HepG2 (cell line): Measurements from ENCODE around the gene CLEC18A. TPM values are rescaled to one million over a fixed set of nuclear protein-coding genes. Genes with fewer than 3 reads are reported as not detected.
"Not testable (repeated sequence)": the region's sequence is repeated elsewhere in the genome, so short reads cannot be mapped to it uniquely, and the experiment has no call there.

Experiments used
- ATAC-seq: fragments of 200-7000 bp; cut with Tn5 transposase; 3 replicates; pipeline ENCODE4 v1.9.1; 2020; ENCODE audit warnings: mild to moderate bottlenecking, moderate library complexity
- BruUV-seq: library from RNA; stranded (reverse); fragments of 400-500 nt; replicated peaks from 2 replicates; lab custom pipeline; 2021; lab: Mats Ljungman, UMichigan
- CTCF ChIA-PET: fragments of 300-600 bp; formaldehyde crosslinking; extraction: SDS; loops from one replicate; lab custom pipeline; 2021; ENCODE audit warnings: low total read pairs, inconsistent platforms, low intra/inter-chr PET ratio; lab: Yijun Ruan, JAX
- POLR2A ChIA-PET: fragments of 350-600 bp; sonication (Branson Sonifier 250); formaldehyde crosslinking; loops from one replicate; lab custom pipeline; 2020; ENCODE audit warnings: antibody characterized with exemption, inconsistent platforms; lab: Yijun Ruan, JAX
- DNase-seq: peaks from one replicate; pipeline ENCODE4 v3.0.0-alpha.2; 2015; ENCODE audit warnings: low spot score
- FAIRE-seq: peaks from 3 replicates; lab custom pipeline; 2011; peaks lifted over from hg19 to GRCh38; lab: Jason Lieb, UNC
- H2AFZ ChIP-seq: one replicate; pipeline ENCODE4 v1.6.1; 2011; ENCODE audit warnings: low read length, inconsistent platforms
- H3K27ac ChIP-seq: fragments of 300-600 bp; 3 replicates; pipeline ENCODE4 v1.8.0; 2011; ENCODE audit warnings: mixed run types, mild to moderate bottlenecking, mixed read lengths, low read length, inconsistent platforms; ENCODE audit not compliant: insufficient read depth; ENCODE audit errors: extremely low read length
- H3K27me3 ChIP-seq, 2 experiments: fragments of 200-600 bp in 1 of 2; 2 replicates in 1 of 2; 3 replicates in 1 of 2; pipeline versions ENCODE4 v1.6.0 to v1.8.0; 2011; ENCODE audit warnings: low read length in 2 of 2, mild to moderate bottlenecking in 2 of 2, moderate library complexity in 2 of 2, inconsistent platforms in 1 of 2; ENCODE audit not compliant: insufficient read depth in 2 of 2, control insufficient read depth in 1 of 2
- H3K36me3 ChIP-seq, 2 experiments: fragments of 200-600 bp in 1 of 2; replicated peaks in 1 of 2; 2 replicates in 1 of 2; 3 replicates in 1 of 2; pipeline versions ENCODE4 v1.5.1 to v1.8.0; 2011; ENCODE audit warnings: low read length in 2 of 2, inconsistent platforms in 1 of 2; ENCODE audit not compliant: insufficient read depth in 2 of 2, control insufficient read depth in 1 of 2
- H3K4me1 ChIP-seq: 2 replicates; pipeline ENCODE4 v1.5.1; 2012; ENCODE audit warnings: low read length, inconsistent platforms; ENCODE audit not compliant: insufficient read depth
- H3K4me2 ChIP-seq: 2 replicates; pipeline ENCODE4 v1.6.0; 2011; ENCODE audit warnings: low read depth, low read length, inconsistent platforms
- H3K4me3 ChIP-seq, 3 experiments: fragments of 200-600 bp in 1 of 3; sonication (generic), shearing (Covaris generic) in 1 of 3; replicated peaks in 1 of 3; 2 replicates each; pipeline ENCODE4 v1.5.1; 2011 to 2016; ENCODE audit warnings: low read length in 3 of 3, inconsistent platforms in 2 of 3, low read depth in 2 of 3, mild to moderate bottlenecking in 2 of 3, control low read depth in 1 of 3, mixed read lengths in 1 of 3; ENCODE audit not compliant: insufficient read depth in 1 of 3
- H3K79me2 ChIP-seq: one replicate; pipeline ENCODE4 v1.6.1; 2011; ENCODE audit warnings: low read length, inconsistent platforms; ENCODE audit not compliant: insufficient read depth
- H3K9ac ChIP-seq: 2 replicates; pipeline ENCODE4 v1.6.0; 2011; ENCODE audit warnings: mild to moderate bottlenecking, low read depth, low read length, inconsistent platforms; ENCODE audit not compliant: insufficient read depth
- H3K9me3 ChIP-seq: 2 replicates; pipeline ENCODE4 v1.5.1; 2012; ENCODE audit warnings: mild to moderate bottlenecking, low read length
- H4K20me1 ChIP-seq: 2 replicates; pipeline ENCODE4 v1.6.0; 2011; ENCODE audit warnings: inconsistent platforms, mild to moderate bottlenecking, low read length, moderate library complexity; ENCODE audit not compliant: insufficient read depth
- WGBS: methylation state at CpG from one replicate; pipeline ENCODE4 v1.1.6; 2017; ENCODE audit warnings: low lambda C conversion rate; 5-methylcytosine and 5-hydroxymethylcytosine counted together
- in situ Hi-C: cut with HindIII; loops from 2 replicates; pipeline ENCODE4 v1.10.0; 2017; ENCODE audit warnings: low pct_unique_long_range_greater_than_20kb; ENCODE audit not compliant: extremely low pct_ligation_motif_present
- intact Hi-C: fragments of 100-400 bp; cut with micrococcal nuclease; formaldehyde crosslinking; loops from one replicate; pipeline ENCODE4 v1.10.0; 2022; ENCODE audit not compliant: unreplicated experiment
- polyA plus RNA-seq, 8 experiments: library from polyadenylated mRNA; depleted of rRNA in 3 of 8; stranded (reverse) in 7 of 8; unstranded in 1 of 8; fragments of >200 nt; fragmentation: Illumina TruSeq in 4 of 8; extraction: Trizol in 4 of 8; gene quantifications; 2 replicates each; pipeline versions ENCODE4 v1.2.1 to v1.2.3, GENCODE V29; 2011 to 2016; ENCODE audit warnings: low read depth in 4 of 8, missing spikeins in 1 of 8, mixed read lengths in 1 of 8; ENCODE audit not compliant: insufficient read depth in 1 of 8
- total RNA-seq, 5 experiments: library from RNA; depleted of rRNA; stranded (reverse); fragments of >200 nt; fragmentation: Illumina TruSeq; extraction: Trizol; gene quantifications; 2 replicates each; pipeline ENCODE4 v1.2.3, GENCODE V29; 2016; ENCODE audit warnings: low read depth in 1 of 5

CLEC18A gene
- total and polyA plus RNA-seq, 2 of the 13 experiments (the other 11 are each of a cell fraction or from before 2014, with no cell fraction given): 0.22 to 0.42 TPM

DNA sequence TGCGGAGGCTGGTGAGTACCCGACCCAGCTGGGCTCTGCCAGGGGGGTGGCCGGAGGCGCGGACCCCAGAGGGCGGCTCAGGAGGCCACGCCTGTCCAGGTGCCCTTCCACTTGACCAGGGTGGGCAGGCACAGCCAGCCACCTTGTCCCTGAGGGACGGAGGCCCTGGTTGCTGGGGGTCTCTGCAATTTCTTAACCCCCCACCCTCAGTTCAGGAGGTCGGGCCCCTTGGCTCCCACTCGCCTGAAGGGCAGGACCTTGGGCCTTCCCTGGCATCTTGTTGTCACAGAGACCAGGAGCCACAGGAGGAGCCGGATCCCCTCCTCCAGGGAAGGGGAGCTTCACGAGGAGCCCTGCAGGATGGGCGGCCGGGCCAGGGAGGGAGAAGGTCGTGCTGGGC lies 982 bp downstream of the CLEC18A start:
- in situ Hi-C loops, FAIRE-seq, H3K27ac ChIP-seq, H3K36me3 ChIP-seq, CTCF ChIA-PET, POLR2A ChIA-PET, intact Hi-C loops, H3K4me1 ChIP-seq, H3K79me2 ChIP-seq, H3K9ac ChIP-seq, DNase-seq, H3K27me3 ChIP-seq, H4K20me1 ChIP-seq, H2AFZ ChIP-seq, H3K4me3 ChIP-seq, H3K9me3 ChIP-seq, H3K4me2 ChIP-seq, BruUV-seq: not testable (repeated sequence)
- ATAC-seq: peak; percentile 17
- WGBS: no CpG with 5 or more reads among the region's 15 CpGs

- WGBS: 65% methylated on average over 8 of the region's 24 CpGs
Observed at GRCh38 chr16:69952572-69953355, 1.6 kb downstream of the CLEC18A start.

DNA sequence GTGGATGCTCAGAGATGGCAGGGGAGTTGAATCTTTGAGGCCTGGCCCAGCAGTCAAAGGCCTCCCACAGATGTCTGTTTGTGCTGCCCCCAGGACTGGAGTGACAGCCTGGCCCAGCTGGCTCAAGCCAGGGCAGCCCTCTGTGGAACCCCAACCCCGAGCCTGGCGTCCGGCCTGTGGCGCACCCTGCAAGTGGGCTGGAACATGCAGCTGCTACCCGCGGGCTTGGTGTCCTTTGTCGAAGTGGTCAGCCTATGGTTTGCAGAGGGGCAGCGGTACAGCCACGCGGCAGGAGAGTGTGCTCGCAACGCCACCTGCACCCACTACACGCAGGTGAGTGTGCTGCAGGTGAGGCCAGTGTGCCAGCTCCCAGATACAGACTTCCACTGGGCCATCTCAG lies 3.1 kb downstream of the CLEC18A start:
- CTCF ChIA-PET, POLR2A ChIA-PET, ATAC-seq: not testable (repeated sequence)

More at GRCh38 chr16:69952572-69953355, 1.6 kb downstream of the CLEC18A start:
- H3K36me3 ChIP-seq, H3K4me3 ChIP-seq, CTCF ChIA-PET, H3K9ac ChIP-seq, H3K79me2 ChIP-seq, H3K27ac ChIP-seq, POLR2A ChIA-PET, H4K20me1 ChIP-seq, intact Hi-C loops, H3K9me3 ChIP-seq, H2AFZ ChIP-seq, in situ Hi-C loops, DNase-seq, H3K4me2 ChIP-seq, H3K27me3 ChIP-seq, ATAC-seq, H3K4me1 ChIP-seq, FAIRE-seq, BruUV-seq: not testable (repeated sequence)

GRCh38 chr16:69963312-69963711 lies 12.2 kb downstream of the CLEC18A start:
- no CpG with 5 or more reads among the region's 9 CpGs for WGBS
- H3K4me1 ChIP-seq, BruUV-seq, H3K36me3 ChIP-seq, H3K4me3 ChIP-seq, H2AFZ ChIP-seq, ATAC-seq, FAIRE-seq, H3K4me2 ChIP-seq, H3K79me2 ChIP-seq, H4K20me1 ChIP-seq, intact Hi-C loops, CTCF ChIA-PET, in situ Hi-C loops, H3K27ac ChIP-seq, H3K9ac ChIP-seq, H3K27me3 ChIP-seq, DNase-seq, H3K9me3 ChIP-seq, POLR2A ChIA-PET: not testable (repeated sequence)

More for the DNA sequence above, 3.1 kb downstream of the CLEC18A start:
- H3K9me3 ChIP-seq, H3K4me1 ChIP-seq, H3K79me2 ChIP-seq, DNase-seq, H3K27me3 ChIP-seq, in situ Hi-C loops, H4K20me1 ChIP-seq, H3K4me2 ChIP-seq, H3K9ac ChIP-seq, FAIRE-seq, H3K4me3 ChIP-seq, BruUV-seq, H3K36me3 ChIP-seq, H2AFZ ChIP-seq, H3K27ac ChIP-seq, intact Hi-C loops: not testable (repeated sequence)
- WGBS: 88% methylated on average over 5 of the region's 13 CpGs
